Dedifferentiated amniotic fluid mesenchymal stem cell (primary cell): ENCODE data around the gene DTHD1.

Source experiments
- DNase-seq: peaks from one replicate; pipeline ENCODE4 v3.0.0-alpha.2; 2016; ENCODE audit errors: extremely low spot score

The DTHD1 gene

GRCh38 chr4:36281384-36282106 lies at the start of gene DTHD1:
TSS of gene DTHD1 (plus strand) at chr4:36281616. CDS start at chr4:36281759, 143 bp downstream.
- DNase-seq = no peak

DNA sequence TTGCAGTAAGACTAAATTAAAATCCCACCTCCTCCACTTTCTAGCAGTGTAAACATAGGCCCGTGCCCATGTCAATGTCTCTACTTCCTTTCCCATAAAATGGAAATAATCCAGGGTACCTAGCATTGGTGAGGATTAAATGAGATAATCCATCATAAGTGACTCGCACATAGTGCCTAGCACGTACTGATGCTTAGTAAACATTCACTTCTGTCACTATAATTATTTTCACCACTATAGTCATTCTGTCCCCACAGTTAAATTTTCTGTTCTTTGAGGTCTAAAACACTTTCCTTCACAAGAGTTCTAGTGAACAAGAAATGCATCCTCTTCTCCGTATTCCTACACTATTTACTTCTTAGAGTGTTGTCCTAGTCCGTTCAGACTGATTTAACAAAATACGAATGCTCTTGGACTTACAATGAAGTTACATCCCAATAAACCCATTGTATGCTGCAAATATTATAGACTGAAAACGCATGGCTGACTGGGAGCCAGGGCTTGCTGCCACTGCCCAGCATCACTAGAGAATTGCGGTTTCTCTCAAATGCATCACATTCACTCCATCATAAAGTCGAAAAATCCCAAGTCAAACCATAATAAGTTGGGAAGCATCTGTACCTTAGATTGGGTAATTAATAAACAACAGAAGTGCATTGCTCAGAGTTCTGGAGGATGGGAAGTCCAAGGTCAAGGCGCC lies 47.7 kb upstream of the DTHD1 start:
- DNase-seq = no peak

DNA sequence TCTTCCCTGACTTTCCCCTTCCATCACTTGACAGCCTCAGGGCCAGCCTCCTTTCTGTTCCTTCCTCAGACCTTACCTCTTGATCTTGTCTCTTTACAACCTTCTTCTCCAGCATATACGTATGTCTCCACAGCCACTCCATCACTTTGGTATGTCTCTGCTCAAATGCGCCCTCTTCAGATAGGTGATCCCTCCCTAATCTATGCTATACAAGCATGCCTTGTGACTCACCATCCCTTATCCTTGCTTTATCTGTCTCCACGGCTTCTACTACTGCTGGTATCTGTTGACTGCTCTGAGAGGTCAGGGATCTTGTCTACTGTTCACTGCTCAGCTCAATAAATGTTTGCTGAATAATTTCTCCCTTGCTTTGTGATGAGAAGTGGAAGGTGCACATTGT lies 46.1 kb upstream of the DTHD1 start:
- DNase-seq = no peak

- DNase-seq = no peak
Observed at GRCh38 chr4:36236159-36236558, 45.3 kb upstream of the DTHD1 start.

DNA sequence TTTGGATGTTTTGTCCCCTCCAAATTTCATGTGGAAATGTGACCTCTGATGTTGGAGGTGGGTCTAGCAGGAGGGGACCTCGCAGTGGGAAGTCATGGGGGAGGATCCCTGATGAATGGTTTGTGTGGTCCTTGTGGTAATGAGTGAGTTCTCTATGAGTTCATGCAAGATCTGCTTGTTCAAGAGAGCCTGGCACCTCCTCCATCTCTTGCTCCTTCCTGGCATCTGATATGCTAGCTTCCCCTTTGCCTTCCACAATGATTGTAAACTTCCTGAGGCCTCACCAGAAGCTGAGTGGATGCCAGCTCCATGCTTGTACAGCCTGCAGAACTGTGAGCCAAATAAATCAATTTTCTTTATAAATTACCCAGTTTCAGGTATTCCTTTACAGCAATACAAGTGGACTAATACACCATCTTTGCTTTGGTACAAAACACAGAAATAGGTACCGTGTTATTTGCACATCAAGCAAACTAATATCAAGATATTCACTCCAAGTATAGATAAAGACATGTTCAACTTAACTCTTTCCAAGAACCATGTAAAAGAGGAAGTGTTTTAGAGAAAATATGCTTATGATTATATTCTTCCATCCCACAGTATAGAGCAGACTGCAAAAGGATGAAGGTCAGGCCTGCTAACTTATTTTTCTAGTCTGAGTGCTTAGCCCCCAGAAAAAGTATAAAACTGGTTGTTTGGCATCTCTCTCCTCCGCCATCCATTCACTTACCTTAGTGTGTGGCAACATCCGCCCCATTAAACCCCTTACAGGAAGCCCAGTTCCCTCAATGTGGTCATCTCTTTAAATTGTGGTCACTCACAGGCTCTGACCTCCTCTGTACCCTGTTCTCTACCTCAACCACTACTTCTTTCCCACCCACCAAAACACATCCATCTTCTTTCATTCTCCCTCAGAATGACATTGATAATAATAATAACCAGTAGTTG lies 43.8 kb upstream of the DTHD1 start:
- no peak for DNase-seq

GRCh38 chr4:36241771-36242170 lies 39.6 kb upstream of the DTHD1 start:
- DNase-seq = no peak

- no peak for DNase-seq
Observed at GRCh38 chr4:36242629-36243354, 38.6 kb upstream of the DTHD1 start.

DNA sequence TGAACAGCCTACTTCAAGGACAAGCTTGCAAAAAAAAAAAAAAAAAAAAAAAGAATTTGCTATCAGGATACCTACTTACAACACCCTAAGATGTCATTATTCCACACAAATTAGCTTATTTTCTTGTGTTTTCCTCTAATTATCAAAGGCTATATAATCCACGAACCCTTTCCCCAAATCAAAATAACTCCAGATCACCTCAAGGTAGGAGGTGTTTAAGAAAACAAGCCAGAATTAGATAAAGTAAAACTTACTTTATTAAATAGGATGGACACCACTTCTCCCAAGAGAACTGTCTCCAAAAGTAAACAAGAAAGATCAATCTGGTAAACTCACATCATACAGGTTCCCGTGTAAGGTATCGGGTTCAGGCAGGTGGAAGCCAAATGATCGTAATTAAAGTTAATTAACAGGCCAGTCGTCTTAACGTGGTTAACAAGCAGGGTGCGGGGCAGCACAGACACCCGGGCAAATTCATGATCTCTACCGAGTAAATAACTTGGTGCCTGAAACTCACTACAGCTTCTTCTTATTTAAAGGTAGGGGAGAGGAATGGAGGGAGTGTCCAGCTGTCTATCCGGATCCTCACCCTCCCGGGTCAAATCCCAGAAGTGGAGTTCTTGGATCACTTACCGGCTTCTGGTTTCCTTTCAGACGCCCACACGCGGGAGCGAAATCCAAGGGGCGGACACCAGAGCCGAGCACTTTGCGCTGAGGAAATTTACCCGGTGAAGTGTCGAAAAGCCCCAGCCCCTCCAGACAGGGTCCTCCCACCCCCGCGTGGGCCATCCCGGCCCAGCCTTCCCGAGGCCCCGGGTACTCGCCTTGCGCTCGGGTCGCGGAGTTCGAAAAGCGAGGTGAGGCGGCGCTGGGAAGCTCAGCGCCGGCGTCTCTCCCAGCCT lies 37.8 kb upstream of the DTHD1 start:
- no peak for DNase-seq

DNA sequence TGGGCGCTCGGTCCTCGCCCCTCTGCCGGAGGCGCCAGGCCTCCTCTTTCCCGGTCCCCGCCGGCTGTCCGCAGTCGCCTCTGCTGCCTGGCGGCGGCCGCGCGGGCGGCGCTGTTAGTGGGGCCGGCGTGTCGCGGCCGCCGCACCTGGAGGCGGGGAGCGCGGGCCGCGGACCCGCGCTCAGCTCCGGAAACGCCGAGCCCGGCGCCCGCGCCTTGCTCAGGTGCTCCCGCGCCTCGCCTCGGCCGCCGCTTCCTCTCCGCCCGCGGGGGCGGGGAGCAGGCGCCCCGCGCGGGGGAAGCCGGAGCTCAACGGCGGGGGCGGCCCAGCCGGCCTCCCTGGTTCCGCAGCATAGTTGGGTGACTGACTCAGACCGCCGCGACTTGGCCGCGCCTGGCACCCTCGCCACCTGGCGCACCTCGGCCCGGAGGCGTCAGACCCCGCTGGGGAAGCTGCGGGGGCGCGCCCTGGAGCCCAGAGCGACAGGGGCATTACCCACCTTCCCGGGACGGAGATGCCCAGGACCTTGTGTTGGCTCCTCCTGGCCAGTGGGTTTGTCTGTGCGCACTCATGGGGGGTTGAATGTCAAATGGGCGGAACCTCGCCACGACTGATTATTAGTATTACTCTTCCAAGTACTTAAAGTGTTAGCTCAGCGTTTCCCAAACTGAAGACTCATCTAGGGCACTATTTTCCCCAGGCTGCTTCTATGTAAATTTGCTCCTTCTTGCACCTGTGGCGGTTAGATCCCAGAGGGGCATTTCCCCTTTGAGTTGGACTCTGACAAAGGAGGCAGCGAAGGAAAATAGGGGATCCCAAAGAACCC lies 36.9 kb upstream of the DTHD1 start, which contains the start of gene ARAP2:
ARAP2 (minus strand) TSS at position 258 of the 826 bp plus-strand sequence. CDS start 15,028 bp downstream, outside the sequence.
- no peak for DNase-seq

DNA sequence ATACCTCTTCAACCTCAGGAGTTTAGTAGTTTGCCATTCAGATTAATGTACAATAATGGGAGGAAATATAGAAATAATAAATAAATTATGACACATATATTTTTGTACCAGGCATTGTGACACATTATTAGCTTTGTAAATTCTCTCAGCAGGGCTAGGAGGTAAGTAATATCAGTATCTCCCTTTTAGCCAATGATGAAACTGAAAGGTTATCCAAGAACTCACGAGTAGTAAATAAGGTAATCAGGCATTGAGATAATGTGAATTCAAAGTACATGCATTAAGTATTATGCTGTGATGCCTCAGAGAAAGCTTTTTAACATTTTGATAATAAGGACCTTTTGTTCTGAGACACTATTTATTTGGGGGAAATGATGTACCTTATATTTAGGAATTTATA lies 31.8 kb upstream of the DTHD1 start:
- DNase-seq = no peak

DNA sequence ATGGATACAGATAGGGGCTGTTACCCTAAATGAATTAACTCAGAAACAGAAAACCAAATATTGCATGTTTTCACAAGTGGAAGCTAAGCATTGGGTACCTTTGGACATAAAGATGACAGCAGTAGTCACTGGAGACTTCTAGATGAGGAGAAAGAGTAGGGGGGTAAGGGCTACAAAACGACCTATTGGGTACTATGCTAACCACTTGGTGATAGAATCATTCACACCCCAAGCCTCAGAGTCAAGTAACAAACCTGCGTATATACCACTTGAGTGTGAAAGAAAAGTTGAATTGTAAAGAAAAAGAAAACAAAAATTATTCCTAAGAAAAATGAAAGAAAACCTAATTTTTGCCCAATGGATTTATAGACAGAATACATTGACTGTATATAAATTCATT lies 29.4 kb upstream of the DTHD1 start:
- DNase-seq = no peak

DNA sequence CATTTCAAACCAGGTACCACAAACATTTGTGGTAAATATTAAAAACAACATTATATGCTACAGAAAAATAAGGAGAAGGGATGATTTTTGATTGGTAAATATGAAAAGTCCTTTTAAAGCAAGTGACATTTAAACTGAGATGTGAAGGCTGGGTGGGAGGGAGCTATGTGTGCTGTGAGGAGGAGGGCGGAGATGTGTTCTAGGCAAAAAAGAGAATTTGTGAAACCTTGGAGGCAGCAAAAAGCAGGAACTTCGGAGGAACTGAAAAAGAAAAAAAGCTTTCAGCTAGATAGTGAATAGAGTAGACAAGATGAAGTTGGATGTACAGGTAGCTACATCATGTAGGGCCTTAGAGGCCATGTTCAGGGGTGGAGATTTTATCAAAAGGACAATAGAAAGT lies 27.0 kb upstream of the DTHD1 start:
- DNase-seq = no peak

DNA sequence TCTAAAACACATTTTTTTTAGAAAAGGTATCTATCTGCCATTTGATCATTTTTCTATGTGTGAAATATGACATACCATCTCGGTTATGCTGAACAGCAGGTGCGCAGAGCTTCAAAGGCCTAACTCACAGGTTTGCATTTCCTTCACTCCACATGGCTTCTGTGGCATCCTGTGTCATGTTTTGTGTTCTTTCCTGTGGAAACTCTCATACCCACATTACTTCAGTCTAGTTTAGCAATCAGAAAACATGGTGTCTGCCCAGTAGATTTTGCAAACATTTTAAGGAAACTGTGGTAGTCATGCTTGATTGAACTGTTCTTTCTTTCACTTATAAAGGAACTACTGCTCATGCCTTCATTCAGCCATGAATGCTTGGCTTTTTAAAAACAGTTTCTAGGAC lies 25.8 kb upstream of the DTHD1 start:
- no peak for DNase-seq

- DNase-seq = no peak
Observed at GRCh38 chr4:36256398-36256891, 25.0 kb upstream of the DTHD1 start.

DNA sequence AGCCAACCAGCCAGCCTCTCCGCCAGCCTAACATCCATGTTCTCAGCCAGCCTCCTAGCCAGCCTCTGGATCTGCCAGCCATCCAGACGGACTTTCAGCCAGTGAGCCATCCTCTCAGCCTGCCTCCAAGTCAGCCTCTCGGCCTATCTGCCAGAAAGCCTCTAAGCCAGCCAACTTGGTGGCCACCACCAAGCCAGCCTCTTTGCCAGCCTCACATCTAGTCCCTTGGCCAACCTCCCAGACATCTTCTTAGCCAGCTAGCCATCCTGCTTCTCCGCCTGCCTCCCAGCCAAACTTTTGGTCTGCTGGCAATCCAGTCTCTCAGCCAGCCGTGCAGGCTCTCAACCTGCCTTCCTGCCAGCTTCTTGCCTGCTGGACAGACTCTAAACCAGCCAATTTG lies 20.7 kb upstream of the DTHD1 start:
- no peak for DNase-seq

DNA sequence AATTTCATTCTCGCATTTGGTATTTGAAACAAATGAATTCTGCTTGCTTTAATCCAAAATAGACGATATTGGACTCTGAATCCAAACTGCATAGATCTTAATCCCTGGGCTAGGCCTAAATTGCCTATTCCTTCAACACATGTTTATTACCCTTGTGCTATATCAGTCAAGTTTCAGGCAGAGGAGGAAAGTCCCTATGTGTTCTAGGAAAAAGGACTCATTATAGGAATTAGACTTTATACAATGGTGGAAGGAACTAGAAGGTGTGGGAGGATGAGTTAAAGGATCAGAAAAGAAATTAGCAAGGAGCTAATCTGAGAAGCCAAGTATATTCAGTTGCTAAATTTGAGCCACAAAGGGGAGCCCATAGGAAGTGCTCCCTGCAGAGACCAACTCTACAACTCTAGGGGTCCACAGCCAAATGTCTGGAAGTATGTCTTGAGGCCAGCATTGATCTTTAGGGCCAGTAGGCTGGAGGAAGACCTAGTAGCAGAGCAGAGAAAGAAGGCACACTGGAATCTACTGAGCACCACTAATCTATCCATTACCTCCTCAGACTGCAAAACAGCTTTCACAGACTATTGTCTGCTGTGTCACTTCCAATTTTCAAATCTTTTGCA lies 17.1 kb upstream of the DTHD1 start:
- DNase-seq = no peak

- DNase-seq = no peak
Observed at GRCh38 chr4:36267486-36268268, 13.7 kb upstream of the DTHD1 start.

- no peak for DNase-seq
Observed at GRCh38 chr4:36269101-36269500, 12.3 kb upstream of the DTHD1 start.
